HEK293T (cell line): ENCODE data around the gene GAB1.
A peak's percentile ranks its signal among the peaks of the same experiment; 100 is the strongest.

Experiments
- CTCF ChIA-PET: fragments of 350-600 bp; formaldehyde crosslinking; extraction: SDS; loops from one replicate; lab custom pipeline; 2021; ENCODE audit warnings: antibody characterized with exemption, inconsistent platforms; lab: Yijun Ruan, JAX
- POLR2A ChIA-PET: fragments of 350-600 bp; formaldehyde crosslinking; extraction: SDS; loops from one replicate; lab custom pipeline; 2020; ENCODE audit warnings: antibody characterized with exemption, inconsistent platforms; lab: Yijun Ruan, JAX
- DNase-seq: peaks from one replicate; pipeline ENCODE4 v3.0.0; 2012; ENCODE audit warnings: mixed read lengths; ENCODE audit errors: extremely low spot score
- ARNT ChIP-seq: fragments of 450-650 bp; IDR thresholded peaks from 2 replicates; pipeline ENCODE4 v1.6.1; 2017; ENCODE audit warnings: mild to moderate bottlenecking
- BHLHE40 ChIP-seq: fragments of 450-650 bp; IDR thresholded peaks from 2 replicates; pipeline ENCODE4 v1.6.1; 2016; ENCODE audit warnings: mild to moderate bottlenecking, moderate library complexity, borderline replicate concordance
- CTBP1 ChIP-seq: fragments of 450-650 bp; IDR thresholded peaks from 2 replicates; pipeline ENCODE4 v1.6.1; 2016; ENCODE audit warnings: borderline replicate concordance
- ELF4 ChIP-seq: fragments of 450-650 bp; IDR thresholded peaks from 2 replicates; pipeline ENCODE4 v1.6.1; 2017; ENCODE audit warnings: antibody characterized with exemption
- FOXA1 ChIP-seq: fragments of 450-650 bp; IDR thresholded peaks from 2 replicates; pipeline ENCODE4 v1.6.1; 2016; ENCODE audit warnings: mild to moderate bottlenecking
- FOXK2 ChIP-seq: fragments of 450-650 bp; IDR thresholded peaks from 2 replicates; pipeline ENCODE4 v1.6.1; 2016; ENCODE audit warnings: mild to moderate bottlenecking
- FOXM1 ChIP-seq: fragments of 450-650 bp; IDR thresholded peaks from 2 replicates; pipeline ENCODE4 v1.6.1; 2017; ENCODE audit warnings: mild to moderate bottlenecking, borderline replicate concordance
- HDGF ChIP-seq: fragments of 450-650 bp; IDR thresholded peaks from 2 replicates; pipeline ENCODE4 v1.6.1; 2017; ENCODE audit warnings: antibody characterized with exemption, borderline replicate concordance
- L3MBTL2 ChIP-seq: fragments of 450-650 bp; conservative IDR thresholded peaks from 2 replicates; pipeline ENCODE4 v1.6.1; 2016; ENCODE audit warnings: mild to moderate bottlenecking
- LEF1 ChIP-seq: fragments of 450-650 bp; IDR thresholded peaks from 2 replicates; pipeline ENCODE4 v1.6.1; 2017; ENCODE audit warnings: mild to moderate bottlenecking, borderline replicate concordance
- NFRKB ChIP-seq: fragments of 450-650 bp; IDR thresholded peaks from 2 replicates; pipeline ENCODE4 v1.6.1; 2016; ENCODE audit warnings: mild to moderate bottlenecking, moderate library complexity
- SP1 ChIP-seq: fragments of 450-650 bp; IDR thresholded peaks from 2 replicates; pipeline ENCODE4 v1.6.1; 2017
- SUZ12 ChIP-seq: fragments of 450-650 bp; IDR thresholded peaks from 2 replicates; pipeline ENCODE4 v1.6.1; 2016; ENCODE audit warnings: mild to moderate bottlenecking
- TARDBP ChIP-seq: fragments of 450-650 bp; IDR thresholded peaks from 2 replicates; pipeline ENCODE4 v1.6.1; 2016
- ZNF384 ChIP-seq: fragments of 450-650 bp; IDR thresholded peaks from 2 replicates; pipeline ENCODE4 v1.6.1; 2016
- TF ChIP-seq, protein P1 (sequence below): fragments of 450-650 bp; IDR thresholded peaks from 2 replicates; pipeline ENCODE4 v1.6.1; 2016

Gene GAB1

GRCh38 chr4:143336781-143337599, at the start of gene GAB1:
TSS of gene GAB1 (plus strand) at chr4:143336876. CDS start at chr4:143337189, 313 bp downstream.
- peak; percentile 68 for DNase-seq

DNA sequence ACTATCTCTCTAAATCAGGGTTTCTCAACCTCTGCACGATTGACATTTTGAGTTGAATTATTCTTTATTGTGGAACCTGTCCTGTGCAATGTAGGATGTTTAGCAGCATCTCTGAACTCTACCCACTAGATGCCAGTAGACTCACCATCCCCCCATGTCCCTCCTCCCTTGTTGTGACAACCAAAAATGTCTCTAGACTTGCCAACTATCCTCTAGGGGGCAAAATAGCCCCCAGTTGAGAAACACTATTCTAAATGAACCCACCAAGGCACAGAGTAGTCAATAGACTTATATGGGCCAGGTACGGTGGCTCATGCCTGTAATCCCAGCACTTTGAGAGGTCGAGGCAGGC, 49.1 kb upstream of the GAB1 start:
- no peak for TF ChIP-seq LEF1
- TF ChIP-seq NFRKB = no peak
- ChIA-PET CTCF (no interaction called here), POLR2A (no interaction called here)
- DNase-seq = no peak

More at GRCh38 chr4:143336781-143337599, at the start of gene GAB1:
- POLR2A ChIA-PET = interaction anchor here (0.7 to 2.0 kb wide), 24 partner anchors 9 to 176 kb away, joined by 3 to 13 read pairs (median 4); partner anchors contain the start of genes SMARCA5 and USP38
- TF ChIP-seq NFRKB (no peak), FOXK2 (no peak), CTBP1 (no peak), ELF4 (no peak), BHLHE40 (no peak), ARNT (no peak), SP1 (no peak), FOXA1 (no peak), FOXM1 (no peak), ZNF384 (no peak), L3MBTL2 (no peak), SUZ12 (no peak), HDGF (no peak), TARDBP (no peak), LEF1 (no peak)
- TF ChIP-seq, protein P1, sequence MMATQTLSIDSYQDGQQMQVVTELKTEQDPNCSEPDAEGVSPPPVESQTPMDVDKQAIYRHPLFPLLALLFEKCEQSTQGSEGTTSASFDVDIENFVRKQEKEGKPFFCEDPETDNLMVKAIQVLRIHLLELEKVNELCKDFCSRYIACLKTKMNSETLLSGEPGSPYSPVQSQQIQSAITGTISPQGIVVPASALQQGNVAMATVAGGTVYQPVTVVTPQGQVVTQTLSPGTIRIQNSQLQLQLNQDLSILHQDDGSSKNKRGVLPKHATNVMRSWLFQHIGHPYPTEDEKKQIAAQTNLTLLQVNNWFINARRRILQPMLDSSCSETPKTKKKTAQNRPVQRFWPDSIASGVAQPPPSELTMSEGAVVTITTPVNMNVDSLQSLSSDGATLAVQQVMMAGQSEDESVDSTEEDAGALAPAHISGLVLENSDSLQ = no peak
- CTCF ChIA-PET = interaction anchor here (0.6 to 1.1 kb wide), 4 partner anchors 10 to 204 kb away, joined by 3 to 4 read pairs (median 3); no protein-coding TSS in a partner anchor

DNA sequence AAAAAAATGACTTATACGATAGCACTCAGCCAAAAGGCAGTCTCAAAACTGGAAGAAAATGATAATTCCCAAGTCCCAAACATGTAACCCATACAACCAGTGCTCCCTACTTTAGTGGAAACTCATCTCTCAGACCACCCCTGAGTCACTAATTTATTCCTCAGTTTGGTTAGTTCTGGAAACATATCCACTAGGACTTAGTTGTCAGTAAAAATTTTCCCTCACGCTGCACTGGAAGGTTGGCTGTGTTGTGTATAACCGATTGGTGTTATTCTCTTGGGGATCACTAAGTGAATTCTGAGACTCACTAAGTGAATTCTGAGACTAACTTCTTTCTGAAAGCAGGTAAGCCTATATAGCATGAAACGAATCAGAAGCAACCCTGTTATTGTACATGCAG, 48.5 kb upstream of the GAB1 start:
- POLR2A ChIA-PET = no interaction called here
- DNase-seq = no peak
- TF ChIP-seq HDGF (no peak), CTBP1 (no peak), ARNT (no peak)
- CTCF ChIA-PET = no interaction called here

- TF ChIP-seq TARDBP = no peak
- TF ChIP-seq ZNF384 = no peak
- TF ChIP-seq BHLHE40 = no peak
- TF ChIP-seq ARNT = no peak
- no peak for TF ChIP-seq SUZ12
- POLR2A ChIA-PET = no interaction called here
- DNase-seq = no peak
- CTCF ChIA-PET = no interaction called here
Observed at GRCh38 chr4:143289370-143289769, 47.3 kb upstream of the GAB1 start.

DNA sequence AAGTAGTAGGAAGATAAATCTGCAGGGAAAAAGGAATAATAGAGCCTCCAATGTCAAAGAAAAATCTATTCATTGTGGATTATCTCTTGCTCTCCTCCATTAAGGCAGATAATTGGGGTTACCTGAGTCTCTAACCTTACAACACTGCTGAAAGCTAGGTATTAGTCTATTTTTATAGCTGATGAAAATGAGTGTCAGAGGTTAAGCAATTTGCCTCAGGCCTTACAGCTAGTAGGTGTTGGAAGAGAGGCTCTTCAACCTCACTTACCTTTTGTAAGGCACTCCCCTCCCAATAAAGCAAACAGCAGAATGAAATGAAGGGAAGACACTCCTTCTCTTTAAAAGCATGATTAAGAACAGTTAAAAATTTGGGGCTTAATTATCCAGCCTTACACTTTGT, 45.4 kb upstream of the GAB1 start:
- ChIA-PET CTCF (no interaction called here), POLR2A (no interaction called here)
- DNase-seq = no peak
- TF ChIP-seq LEF1 (no peak), FOXM1 (no peak)

DNA sequence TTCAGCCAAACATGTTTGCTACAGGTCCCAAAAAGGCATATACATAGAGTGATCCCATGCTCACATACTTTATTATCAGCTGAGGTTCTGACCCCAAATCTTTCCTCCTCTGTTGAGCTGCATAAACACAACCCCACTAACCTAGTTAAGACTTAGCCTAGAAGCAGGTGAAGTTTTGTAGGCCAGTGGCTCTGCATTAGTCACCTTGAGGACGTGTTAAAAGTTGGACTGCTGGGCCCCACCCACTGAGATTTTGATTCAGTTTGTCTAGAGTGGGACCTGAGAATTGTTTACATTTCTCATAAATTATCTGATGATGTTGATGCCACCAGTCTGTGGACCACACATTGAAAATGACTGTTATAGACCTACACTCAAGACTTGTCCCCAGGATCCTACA, 43.8 kb upstream of the GAB1 start:
- DNase-seq = no peak
- CTCF ChIA-PET = no interaction called here
- POLR2A ChIA-PET = no interaction called here
- TF ChIP-seq CTBP1 = no peak
- no peak for TF ChIP-seq L3MBTL2
- TF ChIP-seq NFRKB = no peak
- TF ChIP-seq TARDBP = no peak
- no peak for TF ChIP-seq ARNT
- no peak for TF ChIP-seq BHLHE40
- no peak for TF ChIP-seq FOXA1
- no peak for TF ChIP-seq FOXK2
- no peak for TF ChIP-seq SUZ12
- TF ChIP-seq ZNF384 = no peak
- no peak for TF ChIP-seq FOXM1
- TF ChIP-seq ELF4 = no peak

GRCh38 chr4:143294310-143294709, 42.4 kb upstream of the GAB1 start:
- no peak for DNase-seq
- TF ChIP-seq FOXA1 (no peak), BHLHE40 (no peak), ZNF384 (no peak), L3MBTL2 (no peak), ARNT (no peak), HDGF (no peak), TARDBP (no peak), FOXK2 (no peak), ELF4 (no peak), LEF1 (no peak), SUZ12 (no peak), NFRKB (no peak), FOXM1 (no peak), CTBP1 (no peak), SP1 (no peak)
- TF ChIP-seq, protein P1 = no peak
- ChIA-PET POLR2A (no interaction called here), CTCF (no interaction called here)
